ENCODE results near the gene PLIN5. TPM values are rescaled to one million over a fixed set of nuclear protein-coding genes. Genes with fewer than 3 reads are reported as not detected.

Gene PLIN5
- total RNA-seq, 3 donors from 2014 or later, result 10.4 to 26.2 (median 15.4) TPM

DNA sequence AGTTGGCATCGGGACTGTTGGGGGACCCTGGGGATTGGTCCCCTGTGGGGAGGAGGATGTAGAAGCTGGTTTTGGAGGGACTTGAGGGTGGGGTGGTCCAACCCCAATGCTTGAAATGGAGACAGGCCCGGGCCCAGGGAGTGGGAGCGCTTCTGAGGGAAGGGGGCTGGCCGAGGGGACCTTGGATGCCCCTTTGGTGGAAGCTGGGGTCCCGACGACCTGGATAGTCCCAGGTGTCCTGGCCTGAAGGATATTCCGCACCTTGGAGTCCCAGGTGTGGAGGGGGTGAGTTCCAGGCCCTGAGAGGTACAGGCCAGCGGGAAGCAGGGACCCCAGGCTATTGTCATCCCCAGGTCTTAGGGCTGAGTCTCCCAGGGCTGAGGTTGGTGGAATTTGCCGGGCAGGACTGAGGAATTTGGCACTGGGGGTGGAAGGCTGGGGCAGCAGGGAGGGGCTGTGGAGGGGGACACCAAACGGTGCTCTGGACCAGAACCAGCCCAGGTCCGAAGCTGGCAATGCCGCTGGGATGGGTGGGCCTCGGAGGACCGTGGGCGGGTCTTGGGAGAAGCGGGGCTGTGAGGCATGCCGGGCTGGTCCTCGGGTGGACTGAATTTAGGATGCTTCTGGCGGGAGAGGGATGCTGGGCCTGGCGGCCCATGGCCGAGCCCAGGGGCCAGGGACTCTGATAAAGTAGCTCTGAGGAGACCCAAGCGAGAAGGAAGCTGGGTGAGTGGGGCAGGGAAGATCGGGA lies 61.1 kb downstream of the PLIN5 start:
- Histone ChIP-seq H3K4me1 (peaks cover 8 to 13% of the 10 kb centered on the region in 2 donors), H3K36me3 (no peaks in the 10 kb centered on the region), H3K9me3 (no peaks in the 10 kb centered on the region), H3K27me3 (no peaks in the 10 kb centered on the region), H3K4me3 (peak overlapping the region; percentile 95 to 99 (median 97)), H3K27ac (no peak overlapping the region)
- TF ChIP-seq POLR2A (IDR thresholded peaks at IDR 0.05), result no peak
- no peak for TF ChIP-seq CTCF (IDR thresholded peaks at IDR 0.05)
- TF ChIP-seq POLR2AphosphoS5 (IDR thresholded peaks at IDR 0.05), result no peak
- intact Hi-C loops (cut with DNase I; ENCODE audit: low total_unique reads), result no loop called here
- no peak for DNase-seq (ENCODE audit: low spot score in 2 of 2)

DNA sequence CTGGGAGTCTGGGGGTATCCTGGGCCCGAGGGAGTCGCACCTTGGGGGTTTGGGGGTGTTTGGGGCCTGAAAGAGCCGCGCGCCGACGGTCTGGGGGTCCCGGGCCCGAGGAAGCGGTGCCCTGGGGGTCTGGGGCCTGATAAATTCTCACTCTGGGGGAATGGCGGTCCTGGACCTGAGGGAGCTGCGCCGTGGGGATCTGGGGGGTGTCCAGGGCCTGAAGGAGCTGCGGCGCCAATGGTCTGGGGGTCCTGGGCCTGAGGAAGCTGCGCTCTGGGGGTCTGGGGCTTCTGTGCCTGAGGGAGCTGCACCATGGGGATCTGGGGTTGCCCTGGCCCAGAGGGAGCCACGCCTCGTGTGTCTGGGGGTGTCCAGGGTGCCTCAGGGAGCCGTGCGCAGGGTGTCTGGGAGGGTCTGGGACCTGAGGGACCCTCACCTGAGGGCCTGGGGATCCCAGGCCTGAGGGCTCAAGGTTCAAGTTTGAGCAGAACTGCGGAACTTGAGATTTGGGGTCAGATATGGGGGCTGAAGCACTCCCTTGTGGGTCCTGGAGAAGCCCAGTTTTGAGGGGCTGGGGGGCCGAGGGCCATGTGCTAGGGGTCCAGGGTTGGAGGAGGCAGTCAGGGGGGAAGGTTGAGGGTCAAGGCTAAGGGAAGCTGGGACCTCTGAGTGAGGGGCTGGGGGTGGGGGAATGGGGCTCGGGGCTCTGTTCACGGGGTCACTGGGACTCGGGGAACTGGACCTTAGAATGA lies 61.8 kb downstream of the PLIN5 start:
- Histone ChIP-seq H3K27ac (peak overlapping the region; percentile 44 to 48), H3K9me3 (no peaks in the 10 kb centered on the region), H3K27me3 (no peaks in the 10 kb centered on the region), H3K36me3 (no peaks in the 10 kb centered on the region), H3K4me1 (peaks cover 8 to 13% of the 10 kb centered on the region in 2 donors), H3K4me3 (peak overlapping the region; percentile 95 to 99 (median 97))
- DNase-seq (ENCODE audit: low spot score in 2 of 2), result no peak
- intact Hi-C loops (cut with DNase I; ENCODE audit: low total_unique reads), result no loop called here
- TF ChIP-seq POLR2A (IDR thresholded peaks at IDR 0.05) (no peak), POLR2AphosphoS5 (IDR thresholded peaks at IDR 0.05) (no peak), CTCF (IDR thresholded peaks at IDR 0.05) (no peak)

Other genes starting within 250 kb of the PLIN5 start
- not detected for gene TMIGD2, start 232.8 kb downstream of the PLIN5 start, total RNA-seq
- under 1 TPM in 1 of 3 donors, not detected in 2; 0.88 TPM for gene FSD1, start 230.6 kb downstream of the PLIN5 start, total RNA-seq
- 10 to 100 TPM in 2 of 3 donors, 1 to 10 TPM in 1; 1.6 to 51.4 (median 25.9) TPM for gene STAP2, start 196.4 kb downstream of the PLIN5 start, total RNA-seq
- 1 to 10 TPM; 6.1 to 7.7 (median 7.5) TPM for gene MPND, start 191.7 kb downstream of the PLIN5 start, total RNA-seq
- gene SH3GL1, start 134.7 kb downstream of the PLIN5 start, total RNA-seq, result 10 to 100 TPM; 25.6 to 52.5 (median 33.8) TPM
- 1 to 10 TPM; 6.3 to 8.2 (median 7.9) TPM for gene CHAF1A, start 132.6 kb downstream of the PLIN5 start, total RNA-seq
- 100 to 1,000 TPM in 1 of 3 donors, 10 to 100 TPM in 2; 72.9 to 139 (median 91.1) TPM for gene UBXN6, start 77.4 kb downstream of the PLIN5 start, total RNA-seq
- 10 to 100 TPM; 33.0 to 34.1 (median 33.1) TPM for gene HDGFL2, start 62.9 kb downstream of the PLIN5 start, total RNA-seq
- 100 to 1,000 TPM in 2 of 3 donors, 10 to 100 TPM in 1; 50.1 to 629 (median 213) TPM for gene PLIN4, start 16.7 kb downstream of the PLIN5 start, total RNA-seq
- gene LRG1, start 4.8 kb upstream of the PLIN5 start, total RNA-seq, result 10 to 100 TPM in 1 of 3 donors, 1 to 10 TPM in 1, under 1 TPM in 1; 0.64 to 14.7 (median 5.7) TPM
- gene SEMA6B, start 24.5 kb upstream of the PLIN5 start, total RNA-seq, result 1 to 10 TPM; 2.3 to 8.8 (median 3.2) TPM
- gene TNFAIP8L1, start 104.3 kb upstream of the PLIN5 start, total RNA-seq, result 1 to 10 TPM; 1.6 to 3.6 (median 2.9) TPM
- 10 to 100 TPM; 36.3 to 55.1 (median 42.1) TPM for gene MYDGF, start 135.1 kb upstream of the PLIN5 start, total RNA-seq
- gene DPP9, start 188.6 kb upstream of the PLIN5 start, total RNA-seq, result 10 to 100 TPM; 33.6 to 74.1 (median 49.6) TPM

Measured in breast epithelium (tissue), 4 donors.